ENCODE measurements around the gene RAMACL.
"Not testable (repeated sequence)": the region's sequence is repeated elsewhere in the genome, so short reads cannot be mapped to it uniquely, and the experiment has no call there.

The RAMACL gene

GRCh38 chr6:166595949-166596348 lies 9.5 kb upstream of the RAMACL start:
- no peak for DNase-seq (ENCODE audit: low read depth)

GRCh38 chr6:166595061-166595780 lies 8.7 kb upstream of the RAMACL start:
- peak; percentile 69 for DNase-seq (ENCODE audit: low read depth)

- no peak for DNase-seq (ENCODE audit: low read depth)
Observed at GRCh38 chr6:166592821-166593220, 6.3 kb upstream of the RAMACL start.

- DNase-seq (ENCODE audit: low read depth): no peak
Observed at GRCh38 chr6:166591961-166592520, 5.6 kb upstream of the RAMACL start.

GRCh38 chr6:166591026-166591425 lies 4.5 kb upstream of the RAMACL start:
- DNase-seq (ENCODE audit: low read depth): no peak

GRCh38 chr6:166589786-166590574 lies 3.5 kb upstream of the RAMACL start:
- DNase-seq (ENCODE audit: low read depth): no peak

- no peak for DNase-seq (ENCODE audit: low read depth)
Observed at GRCh38 chr6:166589337-166589731, 2.9 kb upstream of the RAMACL start.

GRCh38 chr6:166588691-166589336 lies 2.3 kb upstream of the RAMACL start:
- peak; percentile 50 for DNase-seq (ENCODE audit: low read depth)

- DNase-seq (ENCODE audit: low read depth): no peak
Observed at GRCh38 chr6:166587631-166588413, 1.3 kb upstream of the RAMACL start.

- no peak for DNase-seq (ENCODE audit: low read depth)
Observed at GRCh38 chr6:166584853-166585429, 1.5 kb downstream of the RAMACL start.

- no peak for DNase-seq (ENCODE audit: low read depth)
Observed at GRCh38 chr6:166584155-166584554, 2.3 kb downstream of the RAMACL start.

- DNase-seq (ENCODE audit: low read depth): no peak
Observed at GRCh38 chr6:166583230-166583965, 3.1 kb downstream of the RAMACL start.

- DNase-seq (ENCODE audit: low read depth): peak; percentile 75
Observed at GRCh38 chr6:166582258-166582657, 4.2 kb downstream of the RAMACL start.

- not testable (repeated sequence) for DNase-seq (ENCODE audit: low read depth)
Observed at GRCh38 chr6:166581801-166582200, 4.7 kb downstream of the RAMACL start.

- DNase-seq (ENCODE audit: low read depth): no peak
Observed at GRCh38 chr6:166581091-166581511, 5.4 kb downstream of the RAMACL start.

GRCh38 chr6:166580076-166581050 lies 6.1 kb downstream of the RAMACL start:
- DNase-seq (ENCODE audit: low read depth): no peak

GRCh38 chr6:166579237-166579850 lies 7.1 kb downstream of the RAMACL start:
- no peak for DNase-seq (ENCODE audit: low read depth)

GRCh38 chr6:166578536-166579236 lies 7.8 kb downstream of the RAMACL start:
- DNase-seq (ENCODE audit: low read depth): no peak
